Natural killer cell treated with Interleukin-12 subunit alpha and Interleukin-12 subunit beta and Interleukin-15 and Interleukin-18, amount 100 ng/mL, for 72 hours (primary cell): Measurements from ENCODE around the gene TRIM38. TPM values are rescaled to one million over a fixed set of nuclear protein-coding genes. Genes with fewer than 3 reads are reported as not detected.

Experiments
- ATAC-seq, 2 donors: fragments of 150-1000 bp; cut with Tn5 transposase in 1 of 2; sonication (Bioruptor Pico), chemical (Tn5 transposase) in 1 of 2; 2 replicates each; pipeline ENCODE4 v1.10.0; 2021
- DNase-seq: peaks from one replicate; pipeline ENCODE4 v3.0.0; 2022; ENCODE audit warnings: low spot score
- H3K27ac Mint-ChIP-seq, 2 donors: 1 replicate in 1 of 2; 2 replicates in 1 of 2; pipeline ENCODE4 v1.8.0; 2022; ENCODE audit warnings: mixed read lengths in 2 of 2, mild to moderate bottlenecking in 1 of 2, moderate library complexity in 1 of 2
- H3K27me3 Mint-ChIP-seq, 2 donors: 1 replicate in 1 of 2; 2 replicates in 1 of 2; pipeline ENCODE4 v1.8.0; 2022; ENCODE audit warnings: mixed read lengths in 2 of 2
- H3K36me3 Mint-ChIP-seq: one replicate; pipeline ENCODE4 v1.8.0; 2022; ENCODE audit warnings: mixed read lengths
- H3K4me1 Mint-ChIP-seq, 2 donors: 1 replicate in 1 of 2; 2 replicates in 1 of 2; pipeline ENCODE4 v1.8.0; 2022; ENCODE audit warnings: low read depth in 2 of 2, mixed read lengths in 2 of 2, mild to moderate bottlenecking in 1 of 2
- H3K4me3 Mint-ChIP-seq: one replicate; pipeline ENCODE4 v1.8.0; 2022; ENCODE audit warnings: mixed read lengths
- H3K9me3 Mint-ChIP-seq: 2 replicates; pipeline ENCODE4 v1.8.0; 2022; ENCODE audit warnings: mixed read lengths
- total RNA-seq, 2 donors: library from RNA; stranded (reverse); gene quantifications; one replicate each; pipeline ENCODE4 v1.2.3, GENCODE V29; 2022

TRIM38 gene, protein sequence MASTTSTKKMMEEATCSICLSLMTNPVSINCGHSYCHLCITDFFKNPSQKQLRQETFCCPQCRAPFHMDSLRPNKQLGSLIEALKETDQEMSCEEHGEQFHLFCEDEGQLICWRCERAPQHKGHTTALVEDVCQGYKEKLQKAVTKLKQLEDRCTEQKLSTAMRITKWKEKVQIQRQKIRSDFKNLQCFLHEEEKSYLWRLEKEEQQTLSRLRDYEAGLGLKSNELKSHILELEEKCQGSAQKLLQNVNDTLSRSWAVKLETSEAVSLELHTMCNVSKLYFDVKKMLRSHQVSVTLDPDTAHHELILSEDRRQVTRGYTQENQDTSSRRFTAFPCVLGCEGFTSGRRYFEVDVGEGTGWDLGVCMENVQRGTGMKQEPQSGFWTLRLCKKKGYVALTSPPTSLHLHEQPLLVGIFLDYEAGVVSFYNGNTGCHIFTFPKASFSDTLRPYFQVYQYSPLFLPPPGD
- 10 to 100 TPM; 17.8 to 19.1 TPM for total RNA-seq

- H3K4me1 Mint-ChIP-seq: peaks cover 75 to 78% of the 10 kb centered on the region in 2 donors
- peak within 1 kb of the TSS; percentile 88 to 97 for H3K27ac Mint-ChIP-seq
- H3K36me3 Mint-ChIP-seq: peaks cover 28% of the 10 kb centered on the region
- ATAC-seq (peak; percentile 95), DNase-seq (peak; percentile 88)
- H3K9me3 Mint-ChIP-seq: peaks cover 3% of the 10 kb centered on the region
- H3K4me3 Mint-ChIP-seq: peak within 1 kb of the TSS; percentile 93
- no peaks in the 10 kb centered on the region for H3K27me3 Mint-ChIP-seq
Measured at GRCh38 chr6:25962149-25963127, at the start of gene TRIM38. TRIM38 (plus strand) TSS chr6:25962802; CDS start chr6:25966523, 3,721 bp downstream.

- Mint-ChIP-seq H3K4me3 (no peak overlapping the region), H3K9me3 (no peaks in the 10 kb centered on the region), H3K4me1 (peaks cover 0 to 8% of the 10 kb centered on the region in 2 donors), H3K36me3 (no peaks in the 10 kb centered on the region), H3K27me3 (peaks cover 16 to 21% of the 10 kb centered on the region in 2 donors), H3K27ac (no peak overlapping the region)
- no peak for ATAC-seq
- no peak for DNase-seq
Measured at GRCh38 chr6:25913741-25914140, 48.9 kb upstream of the TRIM38 start.

DNA sequence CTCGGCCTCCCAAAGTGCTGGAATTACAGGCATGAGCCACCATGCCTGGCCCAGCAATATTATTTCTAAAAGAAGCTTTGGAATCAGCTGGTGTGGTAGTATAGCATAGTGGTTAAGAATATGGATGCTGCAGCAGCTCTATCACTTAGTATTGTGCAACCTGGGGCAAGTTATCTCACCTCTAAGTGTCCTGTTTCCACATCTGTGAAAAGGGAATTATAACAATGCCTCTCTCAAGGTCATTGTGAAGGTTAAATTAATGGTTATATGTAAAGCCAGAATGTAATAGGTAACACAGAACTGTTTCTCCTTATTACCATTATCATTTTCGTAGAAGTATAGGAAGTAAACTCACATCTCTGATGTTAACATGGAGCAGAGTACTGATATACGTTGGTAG is 46.3 kb upstream of the TRIM38 start:
- no peak for ATAC-seq
- no peak for DNase-seq
- H3K4me3 Mint-ChIP-seq: no peak overlapping the region
- no peaks in the 10 kb centered on the region for H3K36me3 Mint-ChIP-seq
- no peak overlapping the region for H3K27ac Mint-ChIP-seq
- peaks cover 16 to 21% of the 10 kb centered on the region in 2 donors for H3K27me3 Mint-ChIP-seq
- H3K4me1 Mint-ChIP-seq: peaks cover 0 to 8% of the 10 kb centered on the region in 2 donors
- H3K9me3 Mint-ChIP-seq: no peaks in the 10 kb centered on the region

DNA sequence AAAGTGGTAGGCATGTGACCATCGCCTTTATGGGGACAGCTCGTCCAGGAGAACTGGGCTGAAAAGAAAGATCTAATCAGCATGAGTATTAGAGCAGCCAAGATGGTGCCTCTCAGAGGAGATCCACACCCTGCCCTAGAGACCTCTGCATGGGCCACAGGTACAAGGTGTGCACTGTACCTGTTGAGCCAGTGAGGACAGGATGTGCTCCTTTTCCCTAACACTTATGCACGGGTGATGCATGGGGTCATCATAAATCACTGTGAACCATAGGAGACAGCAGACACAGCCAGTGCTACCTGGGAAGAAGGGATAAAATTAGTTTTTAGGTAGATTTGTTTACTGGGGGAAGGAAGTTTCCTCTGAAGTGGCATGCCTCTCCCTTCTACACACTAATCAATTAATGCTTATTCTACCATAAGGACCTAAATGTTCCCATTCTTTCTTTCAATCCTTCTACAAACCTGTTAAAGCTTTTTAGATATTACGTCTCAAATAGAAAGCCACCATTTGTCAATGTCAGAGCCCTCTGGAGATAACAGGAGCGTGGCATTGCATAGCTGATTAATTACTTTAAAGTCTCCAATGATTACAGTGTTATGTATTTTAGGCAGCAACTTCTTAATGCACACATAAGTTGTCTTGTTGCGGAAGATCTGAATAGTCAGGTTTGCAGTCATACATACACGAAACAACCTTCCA is 45.7 kb upstream of the TRIM38 start:
- Mint-ChIP-seq H3K36me3 (no peaks in the 10 kb centered on the region), H3K4me1 (peaks cover 0 to 8% of the 10 kb centered on the region in 2 donors), H3K27me3 (peaks cover 13 to 18% of the 10 kb centered on the region in 2 donors), H3K4me3 (no peak overlapping the region), H3K27ac (no peak overlapping the region), H3K9me3 (no peaks in the 10 kb centered on the region)
- ATAC-seq: no peak
- DNase-seq: no peak

DNA sequence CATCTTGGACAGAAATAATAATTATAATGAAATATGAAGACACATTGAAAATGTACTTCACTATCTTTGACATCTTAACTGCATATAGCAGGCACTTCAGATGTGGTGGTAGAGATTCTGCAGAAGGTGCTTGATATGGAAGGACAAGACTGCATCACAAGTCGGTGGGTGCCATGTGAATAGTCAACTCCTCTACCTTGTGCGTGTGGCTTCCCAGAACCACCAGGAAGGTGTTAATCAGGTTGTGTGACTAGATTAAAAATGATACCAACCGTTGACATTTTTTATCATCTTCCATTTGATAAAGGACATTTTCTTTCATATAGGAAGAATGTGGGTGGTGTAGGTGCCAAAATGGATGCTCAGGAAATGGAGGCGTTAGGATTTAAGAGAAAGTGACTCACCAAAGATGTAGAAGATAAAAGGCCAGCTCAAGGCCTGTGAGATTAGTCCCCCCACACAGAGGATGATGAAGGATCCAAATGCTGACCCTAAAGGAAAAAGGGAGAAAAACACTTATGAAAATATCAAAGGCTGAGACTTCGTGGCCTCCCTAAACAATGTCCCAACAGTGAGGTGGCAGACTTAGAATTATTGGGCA is 44.4 kb upstream of the TRIM38 start:
- DNase-seq (no peak), ATAC-seq (no peak)
- no peaks in the 10 kb centered on the region for H3K36me3 Mint-ChIP-seq
- H3K27ac Mint-ChIP-seq: no peak overlapping the region
- peaks cover 10 to 13% of the 10 kb centered on the region in 2 donors for H3K27me3 Mint-ChIP-seq
- no peak overlapping the region for H3K4me3 Mint-ChIP-seq
- H3K9me3 Mint-ChIP-seq: no peaks in the 10 kb centered on the region
- H3K4me1 Mint-ChIP-seq: peaks cover 0 to 8% of the 10 kb centered on the region in 2 donors

- H3K4me1 Mint-ChIP-seq: peaks cover 0 to 8% of the 10 kb centered on the region in 2 donors
- ATAC-seq (no peak), DNase-seq (no peak)
- no peak overlapping the region for H3K4me3 Mint-ChIP-seq
- H3K27ac Mint-ChIP-seq: no peak overlapping the region
- H3K36me3 Mint-ChIP-seq: no peaks in the 10 kb centered on the region
- peaks cover 0 to 9% of the 10 kb centered on the region in 2 donors for H3K27me3 Mint-ChIP-seq
- no peaks in the 10 kb centered on the region for H3K9me3 Mint-ChIP-seq
Measured at GRCh38 chr6:25919657-25920056, 42.9 kb upstream of the TRIM38 start.

GRCh38 chr6:25921525-25922203 is 40.9 kb upstream of the TRIM38 start:
- Mint-ChIP-seq H3K4me1 (peaks cover 0 to 8% of the 10 kb centered on the region in 2 donors), H3K9me3 (no peaks in the 10 kb centered on the region), H3K36me3 (no peaks in the 10 kb centered on the region), H3K27ac (no peak overlapping the region), H3K4me3 (no peak overlapping the region), H3K27me3 (peaks cover 0 to 9% of the 10 kb centered on the region in 2 donors)
- DNase-seq: no peak
- no peak for ATAC-seq

DNA sequence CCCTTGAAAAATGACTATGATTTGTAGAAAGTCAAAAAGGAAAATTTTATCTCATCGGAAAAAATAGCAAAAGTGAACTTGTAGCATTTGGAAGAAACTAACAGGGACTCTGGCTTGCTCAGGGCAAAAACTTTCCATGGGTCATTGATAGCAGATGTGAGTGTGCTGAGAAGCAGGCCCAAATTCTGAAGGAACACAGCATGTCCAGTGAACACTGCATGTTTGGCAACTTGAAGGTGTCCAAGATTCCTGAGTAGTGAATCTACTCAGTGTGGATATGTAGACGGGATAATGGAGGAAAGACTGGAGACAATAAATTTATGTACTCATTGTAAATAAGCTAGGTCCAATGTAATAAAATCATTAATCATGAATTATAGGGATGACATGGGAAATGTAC is 40.3 kb upstream of the TRIM38 start:
- H3K4me1 Mint-ChIP-seq: peaks cover 0 to 8% of the 10 kb centered on the region in 2 donors
- DNase-seq (no peak), ATAC-seq (no peak)
- H3K36me3 Mint-ChIP-seq: no peaks in the 10 kb centered on the region
- no peak overlapping the region for H3K4me3 Mint-ChIP-seq
- no peak overlapping the region for H3K27ac Mint-ChIP-seq
- H3K27me3 Mint-ChIP-seq: peaks cover 0 to 9% of the 10 kb centered on the region in 2 donors
- no peaks in the 10 kb centered on the region for H3K9me3 Mint-ChIP-seq

DNA sequence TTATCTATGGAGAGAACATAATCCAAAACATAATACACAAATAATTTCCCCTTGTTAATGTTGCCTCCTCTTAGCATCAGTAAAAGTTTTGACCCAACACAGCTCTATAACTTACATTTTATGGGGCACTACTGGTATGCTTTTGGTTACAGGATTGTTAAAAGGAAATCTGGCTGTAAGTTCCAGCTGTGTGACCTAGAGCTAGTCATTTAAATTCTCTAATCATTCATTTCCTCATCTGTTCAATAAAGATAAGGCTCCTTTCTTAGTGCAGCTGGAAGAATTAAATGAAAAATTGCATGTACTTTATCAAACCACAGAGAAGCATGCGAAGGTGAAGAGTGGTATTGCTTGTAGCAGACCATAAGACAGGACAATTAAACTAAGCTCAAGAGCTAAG is 36.7 kb upstream of the TRIM38 start:
- no peak overlapping the region for H3K4me3 Mint-ChIP-seq
- H3K36me3 Mint-ChIP-seq: no peaks in the 10 kb centered on the region
- no peaks in the 10 kb centered on the region for H3K4me1 Mint-ChIP-seq
- no peak for ATAC-seq
- H3K27me3 Mint-ChIP-seq: peaks cover under 1 to 3% of the 10 kb centered on the region in 2 donors
- no peaks in the 10 kb centered on the region for H3K9me3 Mint-ChIP-seq
- H3K27ac Mint-ChIP-seq: no peak overlapping the region
- no peak for DNase-seq

DNA sequence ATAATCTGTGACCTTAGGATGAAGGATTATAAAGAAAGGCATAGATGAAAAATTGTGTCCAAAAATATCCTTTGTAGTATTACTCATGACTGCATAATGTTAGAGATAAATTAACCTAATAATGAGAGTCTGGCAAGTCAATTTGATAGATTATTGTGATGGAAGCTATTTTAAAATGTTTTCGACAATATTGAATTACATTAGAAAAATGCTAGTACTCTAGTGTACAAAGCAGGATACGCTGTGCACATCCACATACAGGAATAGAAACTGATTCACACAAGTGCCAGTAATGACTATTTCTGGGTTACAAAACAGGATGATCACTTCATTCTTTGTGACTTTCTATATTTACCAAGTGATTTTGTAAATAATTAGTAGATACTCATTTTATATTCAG is 35.4 kb upstream of the TRIM38 start:
- H3K27ac Mint-ChIP-seq: no peak overlapping the region
- H3K27me3 Mint-ChIP-seq: peaks cover 7 to 9% of the 10 kb centered on the region in 2 donors
- H3K36me3 Mint-ChIP-seq: no peaks in the 10 kb centered on the region
- H3K9me3 Mint-ChIP-seq: no peaks in the 10 kb centered on the region
- no peaks in the 10 kb centered on the region for H3K4me1 Mint-ChIP-seq
- ATAC-seq (no peak), DNase-seq (no peak)
- H3K4me3 Mint-ChIP-seq: no peak overlapping the region

DNA sequence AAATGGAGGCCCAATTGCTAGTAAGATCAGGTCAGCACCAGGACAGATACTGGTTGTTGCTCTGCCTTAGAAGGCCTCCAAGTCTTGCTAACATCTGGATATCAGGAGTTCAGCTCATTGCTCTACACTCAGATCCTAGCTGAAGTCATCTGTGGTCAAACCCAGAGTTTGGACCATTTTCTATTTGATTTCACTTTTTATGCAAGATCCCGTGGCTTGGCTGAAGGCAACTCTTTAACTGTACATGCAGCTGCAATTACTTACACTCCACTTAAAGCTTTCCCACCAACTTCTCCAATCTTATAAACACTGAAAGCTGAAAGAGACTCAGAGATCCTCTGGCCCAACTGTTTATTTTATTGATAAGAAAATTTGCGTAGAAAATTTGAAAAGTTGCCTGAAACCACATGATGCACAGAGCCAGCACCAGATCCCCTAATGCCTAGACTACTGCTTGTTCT is 34.8 kb upstream of the TRIM38 start:
- Mint-ChIP-seq H3K4me3 (no peak overlapping the region), H3K36me3 (no peaks in the 10 kb centered on the region), H3K27me3 (peaks cover 6 to 9% of the 10 kb centered on the region in 2 donors), H3K9me3 (no peaks in the 10 kb centered on the region), H3K4me1 (no peaks in the 10 kb centered on the region), H3K27ac (no peak overlapping the region)
- DNase-seq (no peak), ATAC-seq (no peak)

GRCh38 chr6:25928562-25929324 is 33.9 kb upstream of the TRIM38 start:
- H3K4me1 Mint-ChIP-seq: no peaks in the 10 kb centered on the region
- H3K36me3 Mint-ChIP-seq: no peaks in the 10 kb centered on the region

More at GRCh38 chr6:25928562-25929324, 33.9 kb upstream of the TRIM38 start:
- no peak for DNase-seq
- ATAC-seq: no peak
- no peak overlapping the region for H3K4me3 Mint-ChIP-seq
- H3K9me3 Mint-ChIP-seq: no peaks in the 10 kb centered on the region
- H3K27me3 Mint-ChIP-seq: peaks cover 6 to 9% of the 10 kb centered on the region in 2 donors
- H3K27ac Mint-ChIP-seq: no peak overlapping the region
